ENCODE data around the gene CCDC201. TPM values are rescaled to one million over a fixed set of nuclear protein-coding genes. Genes with fewer than 3 reads are reported as not detected.

CCDC201 gene
- total RNA-seq, 1 experiment from 2014 or later, result not detected

DNA sequence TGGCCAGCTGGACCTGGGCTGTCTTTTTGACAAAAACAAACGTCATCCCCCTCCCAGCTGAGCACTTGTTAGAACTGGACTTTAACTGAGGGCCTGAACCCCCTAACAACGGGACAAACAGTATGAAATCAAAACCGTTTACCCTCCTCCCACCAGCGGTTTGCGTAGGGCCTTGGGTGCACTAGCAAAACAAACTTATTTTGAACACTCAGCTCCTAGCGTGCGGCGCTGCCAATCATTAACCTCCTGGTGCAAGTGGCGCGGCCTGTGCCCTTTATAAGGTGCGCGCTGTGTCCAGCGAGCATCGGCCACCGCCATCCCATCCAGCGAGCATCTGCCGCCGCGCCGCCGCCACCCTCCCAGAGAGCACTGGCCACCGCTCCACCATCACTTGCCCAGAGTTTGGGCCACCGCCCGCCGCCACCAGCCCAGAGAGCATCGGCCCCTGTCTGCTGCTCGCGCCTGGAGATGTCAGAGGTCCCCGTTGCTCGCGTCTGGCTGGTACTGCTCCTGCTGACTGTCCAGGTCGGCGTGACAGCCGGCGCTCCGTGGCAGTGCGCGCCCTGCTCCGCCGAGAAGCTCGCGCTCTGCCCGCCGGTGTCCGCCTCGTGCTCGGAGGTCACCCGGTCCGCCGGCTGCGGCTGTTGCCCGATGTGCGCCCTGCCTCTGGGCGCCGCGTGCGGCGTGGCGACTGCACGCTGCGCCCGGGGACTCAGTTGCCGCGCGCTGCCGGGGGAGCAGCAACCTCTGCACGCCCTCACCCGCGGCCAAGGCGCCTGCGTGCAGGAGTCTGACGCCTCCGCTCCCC lies 15.5 kb upstream of the CCDC201 start, which contains the start of gene IGFBP1:
Gene IGFBP1, plus strand, starts transcription at position 304 of the 808 bp plus-strand sequence. Its CDS starts 165 bp downstream, at position 469.
- in situ Hi-C loops (cut with HindIII; ENCODE audit: low pct_unique_long_range_greater_than_20kb, low sequenced_read_pairs), result no loop called here
- ChIA-PET POLR2A (interaction anchor here (0.5 kb wide), 1 partner anchor 19 kb away, joined by 6 read pairs; no protein-coding TSS in a partner anchor), CTCF (interaction anchor here (0.9 kb wide), 1 partner anchor 19 kb away, joined by 3 read pairs; no protein-coding TSS in a partner anchor)
- Histone ChIP-seq H3K27ac (ENCODE audit: low read length) (no peak within 1 kb of the TSS), H3K4me1 (ENCODE audit: control insufficient read depth, insufficient read depth, low read length) (no peaks in the 10 kb centered on the region; the same call in 1 of the 2 replicates), H3K4me3 (ENCODE audit: low read depth in 2 of 2, low read length in 2 of 2) (peak within 1 kb of the TSS; percentile 35 to 48), H3K27me3 (ENCODE audit: control insufficient read depth, insufficient read depth, low read length) (peaks cover 33% of the 10 kb centered on the region), H3K9me3 (ENCODE audit: control insufficient read depth, insufficient read depth, low read depth, low read length) (no peaks in the 10 kb centered on the region), H3K36me3 (ENCODE audit: control insufficient read depth, insufficient read depth, low read length) (no peaks in the 10 kb centered on the region)
- no TSS peak for BruUV-seq (replicated peaks)
- DNase-seq (ENCODE audit: low read depth, low spot score) (no peak), ATAC-seq (peak; percentile 72)
- no peak for TF ChIP-seq POLR2AphosphoS5 (IDR thresholded peaks at IDR 0.05; ENCODE audit: low read depth, low read length)
- TF ChIP-seq TCF7L2 (IDR thresholded peaks at IDR 0.05; ENCODE audit: low read depth, low read length), result no peak
- TF ChIP-seq, protein P1, sequence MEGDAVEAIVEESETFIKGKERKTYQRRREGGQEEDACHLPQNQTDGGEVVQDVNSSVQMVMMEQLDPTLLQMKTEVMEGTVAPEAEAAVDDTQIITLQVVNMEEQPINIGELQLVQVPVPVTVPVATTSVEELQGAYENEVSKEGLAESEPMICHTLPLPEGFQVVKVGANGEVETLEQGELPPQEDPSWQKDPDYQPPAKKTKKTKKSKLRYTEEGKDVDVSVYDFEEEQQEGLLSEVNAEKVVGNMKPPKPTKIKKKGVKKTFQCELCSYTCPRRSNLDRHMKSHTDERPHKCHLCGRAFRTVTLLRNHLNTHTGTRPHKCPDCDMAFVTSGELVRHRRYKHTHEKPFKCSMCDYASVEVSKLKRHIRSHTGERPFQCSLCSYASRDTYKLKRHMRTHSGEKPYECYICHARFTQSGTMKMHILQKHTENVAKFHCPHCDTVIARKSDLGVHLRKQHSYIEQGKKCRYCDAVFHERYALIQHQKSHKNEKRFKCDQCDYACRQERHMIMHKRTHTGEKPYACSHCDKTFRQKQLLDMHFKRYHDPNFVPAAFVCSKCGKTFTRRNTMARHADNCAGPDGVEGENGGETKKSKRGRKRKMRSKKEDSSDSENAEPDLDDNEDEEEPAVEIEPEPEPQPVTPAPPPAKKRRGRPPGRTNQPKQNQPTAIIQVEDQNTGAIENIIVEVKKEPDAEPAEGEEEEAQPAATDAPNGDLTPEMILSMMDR (IDR thresholded peaks at IDR 0.05), result no peak
- no peak for TF ChIP-seq REST (IDR thresholded peaks at IDR 0.05; ENCODE audit: insufficient read depth in 1 of 2, low read depth in 2 of 2, low read length in 1 of 2)
- TF ChIP-seq SIN3A (IDR thresholded peaks at IDR 0.05; ENCODE audit: borderline replicate concordance, insufficient read depth, low read depth, low read length), result no peak
- intact Hi-C loops (cut with micrococcal nuclease; ENCODE audit: unreplicated experiment), result no loop called here

GRCh38 chr7:45886931-45887667 lies 14.2 kb upstream of the CCDC201 start:
- TF ChIP-seq POLR2AphosphoS5 (IDR thresholded peaks at IDR 0.05; ENCODE audit: low read depth, low read length), result no peak
- no peak for TF ChIP-seq REST (IDR thresholded peaks at IDR 0.05; ENCODE audit: insufficient read depth in 1 of 2, low read depth in 2 of 2, low read length in 1 of 2)
- no peak for TF ChIP-seq SIN3A (IDR thresholded peaks at IDR 0.05; ENCODE audit: borderline replicate concordance, insufficient read depth, low read depth, low read length)
- TF ChIP-seq TCF7L2 (IDR thresholded peaks at IDR 0.05; ENCODE audit: low read depth, low read length), result no peak
- TF ChIP-seq, protein P1 (IDR thresholded peaks at IDR 0.05), result no peak
- no peak overlapping the region for H3K27ac ChIP-seq (ENCODE audit: low read length)

More at GRCh38 chr7:45886931-45887667, 14.2 kb upstream of the CCDC201 start:
- Histone ChIP-seq H3K9me3 (ENCODE audit: control insufficient read depth, insufficient read depth, low read depth, low read length) (no peaks in the 10 kb centered on the region), H3K36me3 (ENCODE audit: control insufficient read depth, insufficient read depth, low read length) (no peaks in the 10 kb centered on the region), H3K4me1 (ENCODE audit: control insufficient read depth, insufficient read depth, low read length) (no peaks in the 10 kb centered on the region; the same call in 1 of the 2 replicates), H3K4me3 (ENCODE audit: low read depth in 2 of 2, low read length in 2 of 2) (no peak overlapping the region), H3K27me3 (ENCODE audit: control insufficient read depth, insufficient read depth, low read length) (peaks cover 30% of the 10 kb centered on the region)
- ChIA-PET POLR2A (no interaction called here), CTCF (no interaction called here)
- ATAC-seq (no peak), DNase-seq (ENCODE audit: low read depth, low spot score) (no peak)
- no TSS peak for BruUV-seq (replicated peaks)
- intact Hi-C loops (cut with micrococcal nuclease; ENCODE audit: unreplicated experiment), result no loop called here
- in situ Hi-C loops (cut with HindIII; ENCODE audit: low pct_unique_long_range_greater_than_20kb, low sequenced_read_pairs), result no loop called here

Measured in Panc1 (cell line).